IMR-90 (cell line): ENCODE measurements around the gene PSMB3. TPM values are rescaled to one million over a fixed set of nuclear protein-coding genes. Genes with fewer than 3 reads are reported as not detected.

Source experiments
- ATAC-seq: fragments of 200-7000 bp; cut with Tn5 transposase; 2 replicates; pipeline ENCODE4 v1.9.1; 2020; ENCODE audit warnings: low read depth, mild to moderate bottlenecking, moderate library complexity
- BruUV-seq: library from RNA; stranded (reverse); fragments of 400-500 nt; replicated peaks from 2 replicates; lab custom pipeline; 2021; lab: Mats Ljungman, UMichigan
- CTCF ChIA-PET: fragments of 300-600 bp; formaldehyde crosslinking; extraction: SDS; loops from one replicate; lab custom pipeline; 2021; ENCODE audit warnings: antibody characterized with exemption; lab: Yijun Ruan, JAX
- POLR2A ChIA-PET: fragments of 300-600 bp; sonication (Branson Sonifier 250); formaldehyde crosslinking; loops from one replicate; lab custom pipeline; 2022; ENCODE audit warnings: antibody characterized with exemption; ENCODE audit not compliant: unreplicated experiment; lab: Charles Lee
- DNase-seq: peaks from one replicate; pipeline ENCODE4 v3.0.0; 2013
- H2AFZ ChIP-seq: replicated peaks from 2 replicates; pipeline ENCODE3; 2013; ENCODE audit warnings: low read length, mild to moderate bottlenecking; ENCODE audit not compliant: poor library complexity
- H2AK5ac ChIP-seq: 2 replicates; pipeline ENCODE4 v1.6.1; 2013; ENCODE audit warnings: low read depth, low read length, inconsistent platforms
- H2AK9ac ChIP-seq: replicated peaks from 2 replicates; pipeline ENCODE3; 2013; ENCODE audit warnings: mild to moderate bottlenecking, low read depth, low read length, moderate library complexity; ENCODE audit not compliant: poor library complexity
- H2BK120ac ChIP-seq: 2 replicates; pipeline ENCODE4 v1.6.1; 2013; ENCODE audit warnings: low read depth, low read length, inconsistent platforms
- H2BK15ac ChIP-seq: 3 replicates; pipeline ENCODE4 v1.6.1; 2013; ENCODE audit warnings: low read depth, low read length, inconsistent platforms
- H2BK20ac ChIP-seq: 2 replicates; pipeline ENCODE4 v1.6.1; 2013; ENCODE audit warnings: low read depth, mild to moderate bottlenecking, inconsistent platforms, low read length, moderate library complexity
- H2BK5ac ChIP-seq: 2 replicates; pipeline ENCODE4 v1.6.1; 2013; ENCODE audit warnings: mild to moderate bottlenecking, low read depth, low read length, inconsistent platforms; ENCODE audit not compliant: poor library complexity, severe bottlenecking
- H3K14ac ChIP-seq: replicated peaks from 2 replicates; pipeline ENCODE4 v1.6.1; 2013; ENCODE audit warnings: low read depth, low read length, inconsistent platforms
- H3K18ac ChIP-seq: 2 replicates; pipeline ENCODE4 v1.6.1; 2013; ENCODE audit warnings: low read depth, low read length, control low read depth
- H3K23ac ChIP-seq: 2 replicates; pipeline ENCODE4 v1.6.1; 2013; ENCODE audit warnings: low read depth, low read length, inconsistent platforms
- H3K27ac ChIP-seq: 2 replicates; pipeline ENCODE4 v1.5.1; 2013; ENCODE audit warnings: mild to moderate bottlenecking, control low read depth, low read length; ENCODE audit not compliant: insufficient read depth
- H3K27me3 ChIP-seq: 2 replicates; pipeline ENCODE4 v1.6.1; 2013; ENCODE audit warnings: low read length; ENCODE audit not compliant: control insufficient read depth, insufficient read depth
- H3K36me3 ChIP-seq: 2 replicates; pipeline ENCODE4 v1.6.1; 2013; ENCODE audit warnings: low read length, mixed read lengths; ENCODE audit not compliant: control insufficient read depth, insufficient read depth
- H3K4ac ChIP-seq: 2 replicates; pipeline ENCODE4 v1.6.1; 2013; ENCODE audit warnings: low read depth, low read length, inconsistent platforms
- H3K4me1 ChIP-seq: 2 replicates; pipeline ENCODE4 v1.6.1; 2013; ENCODE audit warnings: low read length, mixed read lengths; ENCODE audit not compliant: control insufficient read depth, insufficient read depth
- H3K4me2 ChIP-seq: 2 replicates; pipeline ENCODE4 v1.6.1; 2013; ENCODE audit warnings: low read depth, mild to moderate bottlenecking, control low read depth, low read length, moderate library complexity
- H3K4me3 ChIP-seq: 2 replicates; pipeline ENCODE4 v1.5.1; 2013; ENCODE audit warnings: low read depth, mild to moderate bottlenecking, control low read depth, low read length, moderate library complexity; ENCODE audit not compliant: insufficient read depth
- H3K56ac ChIP-seq: 2 replicates; pipeline ENCODE4 v1.6.1; 2013; ENCODE audit warnings: low read length, inconsistent platforms; ENCODE audit not compliant: insufficient read depth; ENCODE audit errors: extremely low read depth
- H3K79me1 ChIP-seq, 2 experiments: 2 replicates each; pipeline ENCODE4 v1.6.1; 2013; ENCODE audit warnings: low read length in 2 of 2, inconsistent platforms in 1 of 2, low read depth in 1 of 2
- H3K9ac ChIP-seq: 2 replicates; pipeline ENCODE4 v1.6.1; 2013; ENCODE audit warnings: low read depth, low read length, control low read depth
- H3K9me1 ChIP-seq: 2 replicates; pipeline ENCODE4 v1.6.1; 2013; ENCODE audit warnings: low read length, inconsistent platforms; ENCODE audit not compliant: insufficient read depth
- H3K9me3 ChIP-seq: 2 replicates; pipeline ENCODE4 v1.6.1; 2013; ENCODE audit warnings: low read length; ENCODE audit not compliant: control insufficient read depth, insufficient read depth
- H4K20me1 ChIP-seq: 2 replicates; pipeline ENCODE4 v1.6.1; 2013; ENCODE audit warnings: low read length, inconsistent platforms; ENCODE audit not compliant: insufficient read depth
- H4K5ac ChIP-seq: 2 replicates; pipeline ENCODE4 v1.6.1; 2013; ENCODE audit warnings: mild to moderate bottlenecking, low read depth, low read length, control low read depth
- H4K8ac ChIP-seq, 2 experiments: 2 replicates each; pipeline ENCODE4 v1.6.1; 2013; ENCODE audit warnings: low read depth in 2 of 2, low read length in 2 of 2, control low read depth in 1 of 2, inconsistent platforms in 1 of 2
- H4K91ac ChIP-seq: 2 replicates; pipeline ENCODE4 v1.6.1; 2013; ENCODE audit warnings: low read depth, low read length, inconsistent platforms; ENCODE audit not compliant: insufficient read depth
- MAFK ChIP-seq: IDR thresholded peaks from 2 replicates; pipeline ENCODE4 v1.6.1; 2012; ENCODE audit warnings: low read depth, low read length, improper control_type of control experiment
- RCOR1 ChIP-seq: IDR thresholded peaks from 2 replicates; pipeline ENCODE4 v1.6.1; 2012; ENCODE audit warnings: mild to moderate bottlenecking, low read length, improper control_type of control experiment; ENCODE audit not compliant: insufficient replicate concordance
- WGBS, 2 experiments: methylation state at CpG; one replicate each; pipeline versions ENCODE4 v1.1.5 to v1.1.7; 2013; ENCODE audit warnings: missing lambda C conversion rate in 2 of 2; ENCODE audit not compliant: insufficient read length in 1 of 2; ENCODE audit errors: extremely low coverage in 2 of 2; 5-methylcytosine and 5-hydroxymethylcytosine counted together
- dilution Hi-C: fragments of 300-500 bp; cut with HindIII; formaldehyde crosslinking; loops from one replicate; pipeline ENCODE4 v1.14.3; 2018; ENCODE audit warnings: low sequenced_read_pairs; ENCODE audit not compliant: unreplicated experiment
- in situ Hi-C: fragments of 300-500 bp; cut with MboI; formaldehyde crosslinking; loops from 3 replicates; pipeline ENCODE4 v1.14.3; 2019; ENCODE audit warnings: low sequenced_read_pairs, inconsistent platforms, mixed read lengths
- intact Hi-C: fragments of 100-400 bp; cut with micrococcal nuclease; formaldehyde crosslinking; loops from 2 replicates; pipeline ENCODE4 v1.10.0; 2022
- polyA plus RNA-seq, 3 experiments: library from polyadenylated mRNA; depleted of rRNA; stranded (reverse); fragments of >200 nt; gene quantifications; 2 replicates each; pipeline ENCODE4 v1.2.3, GENCODE V29; 2012; ENCODE audit warnings: low replicate concordance in 1 of 3
- total RNA-seq: library from RNA; depleted of rRNA; stranded (reverse); fragments of >200 nt; gene quantifications from 2 replicates; pipeline ENCODE4 v1.2.3, GENCODE V29; 2012

PSMB3 gene
- total and polyA plus RNA-seq, 2 of the 4 experiments (the other 2 are of a cell fraction), result 480 to 828 TPM

DNA sequence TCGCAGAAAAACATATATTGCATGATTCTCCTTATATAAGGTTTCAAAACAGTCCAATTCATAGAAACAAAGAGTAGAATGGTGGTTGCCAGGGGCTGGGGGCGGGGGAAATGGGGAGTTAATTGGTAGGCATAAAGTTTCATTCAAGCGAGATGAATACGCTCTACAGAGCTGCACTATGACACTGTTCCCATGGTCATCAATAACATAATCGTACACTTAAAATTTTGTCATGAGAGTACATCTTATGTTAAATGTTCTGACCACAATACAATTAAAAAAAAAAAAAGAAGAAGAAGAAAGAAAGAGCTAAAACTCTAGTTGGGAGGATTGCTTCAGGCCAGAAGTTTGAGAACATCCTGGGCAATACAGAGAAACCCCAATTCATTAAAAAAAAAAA is 41.7 kb downstream of the PSMB3 start:
- H4K8ac ChIP-seq, result no peak overlapping the region
- no peak overlapping the region for H3K9ac ChIP-seq
- TF ChIP-seq RCOR1 (no peak), MAFK (no peak)
- H3K18ac ChIP-seq, result no peak overlapping the region
- H3K14ac ChIP-seq, result no peak overlapping the region
- no peaks in the 10 kb centered on the region for H3K9me3 ChIP-seq
- H3K9me1 ChIP-seq, result peaks cover 24% of the 10 kb centered on the region
- no peak overlapping the region for H3K4ac ChIP-seq
- H2AK5ac ChIP-seq, result no peak overlapping the region
- no peak overlapping the region for H2BK20ac ChIP-seq
- no TSS peak for BruUV-seq
- no CpG with 5 or more reads among the region's 5 CpGs for WGBS, 2 experiments
- DNase-seq (no peak), ATAC-seq (no peak)
- H3K36me3 ChIP-seq, result peaks cover 14% of the 10 kb centered on the region
- H3K27me3 ChIP-seq, result no peaks in the 10 kb centered on the region
- CTCF ChIA-PET, result no interaction called here
- no peak overlapping the region for H3K23ac ChIP-seq
- H3K79me1 ChIP-seq, result peaks cover 21 to 83% of the 10 kb centered on the region in 2 experiments
- H2AFZ ChIP-seq, result no peak overlapping the region
- H3K4me3 ChIP-seq, result no peak overlapping the region
- no peak overlapping the region for H3K56ac ChIP-seq
- H2BK15ac ChIP-seq, result no peak overlapping the region
- intact Hi-C loops (no loop called here), dilution Hi-C loops (no loop called here), in situ Hi-C loops (no loop called here)
- no peak overlapping the region for H3K27ac ChIP-seq
- POLR2A ChIA-PET, result interaction anchor here (0.6 kb wide), 1 partner anchor 46 kb away, joined by 3 read pairs; the partner anchor contains the start of gene PCGF2
- peaks cover 59% of the 10 kb centered on the region for H4K20me1 ChIP-seq
- no peak overlapping the region for H2BK120ac ChIP-seq
- H2AK9ac ChIP-seq, result no peak overlapping the region
- H4K5ac ChIP-seq, result no peak overlapping the region
- no peak overlapping the region for H4K91ac ChIP-seq
- peaks cover 20% of the 10 kb centered on the region for H3K4me1 ChIP-seq
- no peak overlapping the region for H2BK5ac ChIP-seq
- no peak overlapping the region for H3K4me2 ChIP-seq
